Measurements from ENCODE around the gene CCSER2.
"Not testable (repeated sequence)": the region's sequence is repeated elsewhere in the genome, so short reads cannot be mapped to it uniquely, and the experiment has no call there.

The CCSER2 gene

DNA sequence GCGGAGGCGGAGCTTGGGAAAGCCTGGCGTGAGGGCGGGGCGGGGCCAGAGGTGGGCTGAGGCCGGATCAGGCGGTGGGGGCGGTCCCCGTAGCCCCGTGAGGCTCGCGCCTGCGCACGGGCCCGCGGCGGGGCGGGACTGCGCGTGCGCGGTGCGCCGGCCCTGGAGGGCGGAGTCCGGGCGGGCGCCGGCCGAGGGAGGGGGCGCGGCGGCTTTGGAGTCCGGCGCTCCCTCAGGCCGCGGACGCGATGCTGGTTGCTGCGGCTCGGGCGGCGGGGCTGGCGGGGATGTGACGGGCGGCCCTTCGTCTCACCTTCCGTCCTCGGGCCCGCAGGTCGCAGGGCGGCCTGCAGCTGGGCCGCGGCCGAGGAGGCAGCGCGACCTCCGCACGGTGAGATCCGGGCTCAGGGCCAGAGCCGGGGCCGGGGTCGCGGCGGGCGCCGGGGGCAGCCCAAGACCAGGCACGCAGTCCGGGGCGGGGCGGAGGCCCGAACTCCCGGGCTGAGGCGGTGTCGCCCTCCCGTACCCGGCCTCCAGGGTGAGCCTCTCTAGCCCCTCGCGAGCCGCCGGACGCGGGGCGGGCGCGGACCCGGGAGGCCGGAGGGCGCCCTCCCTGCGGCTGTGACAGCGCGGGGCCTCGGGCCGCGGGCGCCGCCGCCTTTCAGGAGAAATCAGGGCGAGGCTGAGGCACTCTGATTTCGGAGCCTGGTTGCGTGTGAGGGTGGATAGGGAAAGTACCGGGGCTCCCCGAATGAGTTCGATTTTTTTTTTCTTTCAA lies at the start of gene CCSER2:
Gene CCSER2, plus strand, starts transcription at position 172 of the 778 bp plus-strand sequence. CDS start 42,464 bp downstream, outside the sequence.
- DNase-seq (ENCODE audit: low read depth in 2 of 2), result peak; percentile 82 to 90

DNA sequence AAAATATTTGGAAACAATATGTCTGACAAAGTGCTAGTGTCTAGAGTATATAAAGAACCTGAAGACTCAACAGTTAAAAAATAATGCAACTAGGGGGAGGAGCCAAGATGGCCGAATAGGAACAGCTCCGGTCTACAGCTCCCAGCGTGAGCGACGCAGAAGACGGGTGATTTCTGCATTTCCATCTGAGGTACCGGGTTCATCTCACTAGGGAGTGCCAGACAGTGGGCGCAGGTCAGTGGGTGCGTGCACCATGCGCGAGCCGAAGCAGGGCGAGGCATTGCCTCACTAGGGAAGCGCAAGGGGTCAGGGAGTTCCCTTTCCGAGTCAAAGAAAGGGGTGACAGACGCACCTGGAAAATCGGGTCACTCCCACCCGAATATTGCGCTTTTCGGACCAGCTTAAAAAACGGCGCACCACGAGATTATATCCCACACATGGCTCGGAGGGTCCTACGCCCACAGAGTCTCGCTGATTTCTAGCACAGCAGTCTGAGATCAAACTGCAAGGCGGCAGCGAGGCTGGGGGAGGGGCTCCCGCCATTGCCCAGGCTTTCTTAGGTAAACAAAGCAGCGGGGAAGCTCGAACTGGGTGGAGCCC lies 48.4 kb upstream of the CCSER2 start:
- not testable (repeated sequence) for DNase-seq (ENCODE audit: low read depth in 2 of 2)

- no peak for DNase-seq (ENCODE audit: low read depth in 2 of 2)
These were observed 41.7 kb upstream of the CCSER2 start for GRCh38 chr10:84286695-84287094.

DNA sequence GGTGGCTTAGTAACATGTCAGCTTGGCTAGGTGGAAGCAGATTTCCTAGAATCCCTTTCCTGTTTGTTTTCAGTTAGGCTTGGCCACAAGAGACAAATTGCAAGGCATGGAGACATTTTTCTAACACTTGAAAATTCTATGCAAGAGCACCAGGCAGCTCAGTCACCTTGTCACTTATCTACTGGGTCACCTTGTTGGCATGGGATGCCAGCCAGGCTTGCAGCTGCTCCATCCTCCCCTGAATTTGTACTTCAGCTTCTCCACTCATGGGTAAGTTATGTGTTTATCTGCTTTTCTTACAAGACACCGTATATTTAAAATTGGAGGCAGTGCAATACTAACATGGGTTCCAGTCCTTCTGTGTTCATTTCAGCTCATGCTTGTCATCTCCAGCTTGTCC lies 40.2 kb upstream of the CCSER2 start:
- DNase-seq (ENCODE audit: low read depth in 2 of 2), result no peak

DNA sequence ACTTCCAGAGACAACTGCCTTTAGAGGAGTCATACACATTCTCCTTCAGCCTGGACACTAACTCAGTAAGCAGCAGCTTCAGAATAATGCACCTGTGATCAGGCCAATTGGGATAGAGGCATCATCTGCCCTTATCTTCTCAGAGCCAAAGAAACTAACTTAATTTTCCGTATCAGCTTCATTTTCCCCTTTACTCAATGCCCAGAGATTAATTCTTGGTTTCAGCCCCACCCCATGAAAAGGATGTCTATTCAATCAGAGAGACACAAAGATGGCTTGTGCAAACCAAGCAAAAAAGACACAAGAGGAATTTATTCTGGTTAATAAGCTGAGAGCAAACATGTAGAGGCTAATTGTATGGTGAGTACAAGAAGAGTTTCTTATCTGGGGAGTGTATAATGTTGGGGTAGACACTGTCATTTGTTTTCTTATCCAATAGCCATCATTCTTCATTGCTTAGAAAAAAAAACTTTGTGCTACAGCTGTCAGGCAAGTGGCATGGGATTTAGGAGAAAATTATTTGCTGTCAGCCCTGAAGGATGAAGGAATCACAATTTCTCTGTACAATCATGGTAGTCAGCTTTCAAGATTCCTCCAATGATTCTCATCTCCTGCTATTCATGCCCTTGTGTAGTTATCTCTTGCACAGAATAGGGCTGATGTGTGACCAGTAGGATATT lies 38.7 kb upstream of the CCSER2 start:
- DNase-seq (ENCODE audit: low read depth in 2 of 2), result no peak

GRCh38 chr10:84290235-84290634 lies 38.2 kb upstream of the CCSER2 start:
- no peak for DNase-seq (ENCODE audit: low read depth in 2 of 2)

DNA sequence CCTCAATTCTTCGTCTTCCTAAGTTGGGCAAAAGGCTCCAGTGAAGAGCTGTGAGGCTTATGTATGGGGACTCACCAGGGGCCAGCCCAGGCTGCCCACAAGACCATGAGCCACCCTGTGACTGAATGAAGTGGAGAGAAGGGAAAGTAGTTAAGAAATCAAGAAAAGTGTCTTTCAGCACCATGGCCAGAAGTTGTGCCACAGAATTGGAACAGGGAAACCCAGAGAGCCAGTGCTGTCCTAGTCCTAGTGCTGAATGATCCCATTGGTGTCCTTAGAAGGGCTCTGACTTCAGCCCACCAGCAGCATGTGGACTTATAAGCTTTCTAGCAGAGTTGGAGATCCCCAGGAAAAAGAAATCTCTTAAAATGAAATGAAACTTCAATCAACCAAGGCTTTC lies 37.0 kb upstream of the CCSER2 start:
- DNase-seq (ENCODE audit: low read depth in 2 of 2), result no peak

DNA sequence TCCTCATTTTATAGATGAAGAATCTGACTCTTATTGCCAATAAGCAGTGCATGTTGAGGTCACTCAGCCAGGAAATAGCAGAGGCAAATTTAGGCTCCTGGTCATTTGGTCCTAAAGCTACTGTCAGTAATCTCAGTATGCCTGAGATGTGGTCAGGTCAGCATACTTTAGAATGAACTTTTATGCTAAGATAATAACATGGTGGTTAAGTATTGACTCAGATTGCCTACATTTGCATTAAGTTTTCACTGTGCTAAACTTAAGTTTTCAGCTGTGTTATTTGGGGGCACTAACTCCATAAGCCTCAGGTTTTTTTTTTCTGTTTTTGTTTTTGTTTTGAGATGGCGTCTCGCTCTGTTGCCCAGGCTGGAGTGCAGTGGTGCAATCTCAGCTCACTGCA lies 35.9 kb upstream of the CCSER2 start:
- no peak for DNase-seq (ENCODE audit: low read depth in 2 of 2)

GRCh38 chr10:84293171-84293570 lies 35.2 kb upstream of the CCSER2 start:
- DNase-seq (ENCODE audit: low read depth in 2 of 2), result no peak

GRCh38 chr10:84293574-84294016 lies 34.8 kb upstream of the CCSER2 start:
- no peak for DNase-seq (ENCODE audit: low read depth in 2 of 2)

- no peak for DNase-seq (ENCODE audit: low read depth in 2 of 2)
These were observed 33.5 kb upstream of the CCSER2 start for GRCh38 chr10:84294766-84295447.

- DNase-seq (ENCODE audit: low read depth in 2 of 2), result no peak
These were observed 32.1 kb upstream of the CCSER2 start for GRCh38 chr10:84296091-84296981.

DNA sequence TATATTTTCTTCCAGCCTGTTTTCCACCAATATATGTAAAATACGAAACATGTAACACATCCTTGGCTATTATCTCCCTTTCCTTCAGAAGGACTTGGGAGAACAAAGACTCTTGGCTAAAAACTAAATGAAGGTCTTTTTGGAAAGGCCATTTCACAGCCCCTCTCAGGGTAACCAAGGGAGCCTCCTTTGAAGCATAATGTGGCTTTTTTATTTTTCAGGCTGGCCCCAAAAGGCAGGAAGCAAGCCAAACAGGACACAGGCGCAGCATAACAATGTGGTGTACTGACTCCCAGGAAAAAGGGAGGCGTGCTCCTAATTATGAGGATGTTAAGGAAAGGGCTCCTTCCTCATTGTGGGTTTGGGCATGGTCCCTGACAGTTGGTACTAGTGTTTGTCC lies 30.3 kb upstream of the CCSER2 start:
- no peak for DNase-seq (ENCODE audit: low read depth in 2 of 2)

- DNase-seq (ENCODE audit: low read depth in 2 of 2), result no peak
These were observed 26.2 kb upstream of the CCSER2 start for GRCh38 chr10:84302223-84302622.

GRCh38 chr10:84306751-84307384 lies 21.5 kb upstream of the CCSER2 start:
- no peak for DNase-seq (ENCODE audit: low read depth in 2 of 2)

DNA sequence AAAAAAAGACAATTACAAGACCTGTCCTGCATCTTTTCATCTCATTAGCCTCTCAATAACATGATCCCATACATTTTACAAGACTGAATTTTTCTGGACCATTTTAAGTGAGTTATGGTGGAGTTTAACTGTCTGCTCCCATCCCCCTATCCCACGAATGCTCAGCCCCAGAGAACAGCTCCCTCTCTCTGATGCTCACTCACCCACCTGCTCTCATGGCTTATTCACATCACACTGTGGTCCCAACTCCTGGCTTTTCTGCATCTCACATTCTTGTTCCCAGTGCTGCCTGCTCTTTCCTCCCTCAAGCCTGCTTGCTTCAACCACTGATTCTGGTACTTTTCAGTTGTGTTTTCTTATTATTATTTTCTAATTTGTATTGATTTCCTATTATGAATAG lies 20.4 kb upstream of the CCSER2 start:
- no peak for DNase-seq (ENCODE audit: low read depth in 2 of 2)

DNA sequence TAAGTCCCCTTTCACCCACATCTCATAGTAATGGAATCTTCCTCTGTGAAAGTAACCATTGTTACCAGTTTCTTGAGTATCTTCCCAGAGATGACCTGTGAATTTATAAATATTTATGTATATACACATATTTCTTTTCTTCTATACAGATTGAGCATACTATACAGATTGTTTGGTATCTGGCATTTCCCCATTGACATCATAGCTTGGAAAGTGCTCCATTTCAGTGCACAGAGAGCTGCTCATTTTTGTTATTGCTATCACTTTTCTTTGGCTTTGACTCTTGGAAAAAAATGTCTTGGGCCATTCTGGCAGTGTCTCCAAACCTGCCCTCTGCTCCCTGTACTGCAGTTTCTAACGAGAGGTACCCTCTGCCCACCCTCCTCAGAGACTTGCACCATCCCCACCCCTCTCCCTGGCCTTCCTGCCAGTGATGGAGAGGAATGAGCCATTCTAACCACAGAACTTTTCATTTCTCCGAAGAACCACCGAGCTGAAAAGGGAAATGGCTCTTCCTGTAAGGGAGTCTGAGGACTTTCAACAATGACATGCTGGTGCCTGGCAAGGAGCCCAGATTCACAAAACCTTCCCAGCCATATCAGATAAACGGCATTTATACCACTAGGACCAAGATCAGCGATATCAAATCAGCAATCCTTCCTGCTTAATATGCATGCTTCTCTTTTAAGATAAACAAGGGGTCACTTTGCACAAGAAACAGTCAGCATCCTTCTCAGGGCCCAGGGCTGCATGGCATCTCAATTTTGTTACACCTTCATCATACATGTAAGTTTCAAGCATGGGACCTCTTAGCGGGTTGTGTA lies 19.7 kb upstream of the CCSER2 start:
- DNase-seq (ENCODE audit: low read depth in 2 of 2), result peak in 1 of 2 donors; percentile 5

- DNase-seq (ENCODE audit: low read depth in 2 of 2), result no peak
These were observed 17.9 kb upstream of the CCSER2 start for GRCh38 chr10:84310470-84310869.

DNA sequence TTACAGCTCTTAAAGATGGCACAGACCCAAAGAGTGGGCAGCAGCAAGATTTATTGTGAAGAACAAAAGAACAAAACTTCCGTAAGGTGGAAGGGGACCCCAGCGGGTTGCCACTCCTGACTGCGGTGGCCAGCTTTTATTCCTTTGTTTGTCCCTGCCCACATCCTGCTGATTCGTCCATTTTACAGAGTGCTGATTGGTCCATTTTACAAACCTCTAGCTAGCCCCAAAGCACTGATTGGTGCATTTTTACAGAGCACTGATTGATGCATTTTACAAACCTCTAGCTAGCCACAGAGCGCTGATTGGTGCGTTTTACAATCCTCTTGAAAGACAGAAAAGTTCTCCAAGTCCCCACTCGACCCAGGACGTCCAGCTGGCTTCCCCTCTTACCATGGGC lies 16.8 kb upstream of the CCSER2 start:
- DNase-seq (ENCODE audit: low read depth in 2 of 2), result no peak

DNA sequence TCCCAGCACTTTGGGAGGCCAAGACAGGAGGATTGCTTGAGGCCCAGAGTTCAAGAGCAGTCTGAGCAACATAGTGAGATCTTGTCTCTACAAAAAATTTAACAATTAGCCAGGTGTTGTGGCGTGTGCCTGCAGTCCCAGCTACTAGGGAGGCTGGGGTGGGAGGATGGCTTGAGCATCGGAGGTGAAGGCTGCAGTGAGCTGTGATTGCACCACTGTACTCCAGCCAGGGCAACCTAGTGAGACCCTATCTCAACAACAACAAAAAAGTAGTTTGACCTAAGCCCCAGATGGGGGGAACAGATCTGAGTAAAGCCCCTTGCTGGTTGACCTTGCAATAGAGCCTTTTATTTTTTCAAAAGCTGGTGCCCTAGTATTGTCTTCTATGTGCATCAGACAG lies 15.6 kb upstream of the CCSER2 start:
- no peak for DNase-seq (ENCODE audit: low read depth in 2 of 2)
